ENCODE measurements around the gene CRYBA1. TPM values are rescaled to one million over a fixed set of nuclear protein-coding genes. Genes with fewer than 3 reads are reported as not detected.
"Not testable (repeated sequence)": the region's sequence is repeated elsewhere in the genome, so short reads cannot be mapped to it uniquely, and the experiment has no call there.

Gene CRYBA1, protein sequence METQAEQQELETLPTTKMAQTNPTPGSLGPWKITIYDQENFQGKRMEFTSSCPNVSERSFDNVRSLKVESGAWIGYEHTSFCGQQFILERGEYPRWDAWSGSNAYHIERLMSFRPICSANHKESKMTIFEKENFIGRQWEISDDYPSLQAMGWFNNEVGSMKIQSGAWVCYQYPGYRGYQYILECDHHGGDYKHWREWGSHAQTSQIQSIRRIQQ
- total RNA-seq (not detected in 2 replicates), polyA plus RNA-seq (not detected in 2 replicates)

DNA sequence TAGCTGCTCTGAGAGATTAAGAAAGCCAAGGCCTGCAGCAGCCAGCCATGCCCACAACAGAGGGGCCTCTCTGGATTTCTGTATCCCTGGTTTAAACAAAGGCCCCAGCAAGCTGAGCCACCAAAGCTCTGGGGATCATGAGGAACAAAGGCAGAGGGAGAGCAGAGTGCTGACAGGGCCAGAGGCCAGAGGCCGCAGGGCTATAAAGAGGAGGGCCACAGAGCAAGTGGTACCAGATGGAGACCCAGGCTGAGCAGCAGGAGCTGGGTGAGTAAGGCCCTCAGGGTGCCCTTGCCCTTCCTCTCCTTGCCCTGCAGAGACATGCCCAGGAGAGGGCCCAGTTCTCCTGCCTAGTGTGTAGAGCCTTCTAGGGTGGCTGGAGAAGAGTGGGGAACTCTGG lies at the start of gene CRYBA1:
Gene CRYBA1 (plus strand): TSS at position 232 of the 400 bp plus-strand sequence. CDS start 5 bp downstream, at position 237.
- no peak for TF ChIP-seq CTCF (IDR thresholded peaks at IDR 0.05; ENCODE audit: low read depth, low read length)
- no peaks in the 10 kb centered on the region for H3K36me3 ChIP-seq
- H3K4me3 ChIP-seq = no peak within 1 kb of the TSS
- no peaks in the 10 kb centered on the region for H3K9me3 ChIP-seq (ENCODE audit: low read depth)
- no peaks in the 10 kb centered on the region for H3K27me3 ChIP-seq
- DNase-seq (ENCODE audit: low read depth in 1 of 2, low spot score in 1 of 2) = no peak
- peak within 1 kb of the TSS; percentile 39 for H3K27ac ChIP-seq
- H3K4me1 ChIP-seq (ENCODE audit: low read depth) = peaks cover 5% of the 10 kb centered on the region

- H3K36me3 ChIP-seq = no peaks in the 10 kb centered on the region
- DNase-seq (ENCODE audit: low read depth in 1 of 2, low spot score in 1 of 2) = no peak
- H3K27me3 ChIP-seq = no peaks in the 10 kb centered on the region
- TF ChIP-seq CTCF (IDR thresholded peaks at IDR 0.05; ENCODE audit: low read depth, low read length) = no peak
- no peaks in the 10 kb centered on the region for H3K9me3 ChIP-seq (ENCODE audit: low read depth)
- no peak overlapping the region for H3K27ac ChIP-seq
- peaks cover 4% of the 10 kb centered on the region for H3K4me1 ChIP-seq (ENCODE audit: low read depth)
- no peak overlapping the region for H3K4me3 ChIP-seq
Observed at GRCh38 chr17:29197516-29198272, 49.0 kb upstream of the CRYBA1 start.

- peak in 1 of 2 donors; percentile 52 for DNase-seq (ENCODE audit: low read depth in 1 of 2, low spot score in 1 of 2)
- H3K36me3 ChIP-seq; H3K27me3 ChIP-seq; H3K9me3 ChIP-seq (ENCODE audit: low read depth); H3K4me1 ChIP-seq (ENCODE audit: low read depth); H3K27ac ChIP-seq; H3K4me3 ChIP-seq: not testable (repeated sequence)
Observed at GRCh38 chr17:29204068-29204804, 42.4 kb upstream of the CRYBA1 start.

- H3K9me3 ChIP-seq (ENCODE audit: low read depth) = no peaks in the 10 kb centered on the region
- TF ChIP-seq CTCF (IDR thresholded peaks at IDR 0.05; ENCODE audit: low read depth, low read length) = no peak
- no peak overlapping the region for H3K4me3 ChIP-seq
- DNase-seq (ENCODE audit: low read depth in 1 of 2, low spot score in 1 of 2) = peak; percentile 35 to 57
- H3K27ac ChIP-seq = no peak overlapping the region
- H3K36me3 ChIP-seq = no peaks in the 10 kb centered on the region
- no peaks in the 10 kb centered on the region for H3K4me1 ChIP-seq (ENCODE audit: low read depth)
- H3K27me3 ChIP-seq = no peaks in the 10 kb centered on the region
Observed at GRCh38 chr17:29205047-29205446, 41.6 kb upstream of the CRYBA1 start.

GRCh38 chr17:29207975-29208374 lies 38.7 kb upstream of the CRYBA1 start:
- Histone ChIP-seq H3K4me1 (ENCODE audit: low read depth) (no peaks in the 10 kb centered on the region), H3K27me3 (no peaks in the 10 kb centered on the region), H3K36me3 (no peaks in the 10 kb centered on the region), H3K27ac (no peak overlapping the region), H3K4me3 (no peak overlapping the region), H3K9me3 (ENCODE audit: low read depth) (no peaks in the 10 kb centered on the region)
- DNase-seq (ENCODE audit: low read depth in 1 of 2, low spot score in 1 of 2) = no peak
- no peak for TF ChIP-seq CTCF (IDR thresholded peaks at IDR 0.05; ENCODE audit: low read depth, low read length)

Data from cardiac muscle cell (in vitro differentiated cells and primary cell).